GM13977 (cell line): ENCODE measurements around the gene CNN1.

ENCODE experiments used
- DNase-seq: peaks from one replicate; pipeline ENCODE4 v3.0.0; 2012; ENCODE audit warnings: low spot score
- CTCF ChIP-seq: IDR thresholded peaks from 2 replicates; pipeline ENCODE4 v1.5.1; 2012; ENCODE audit warnings: mild to moderate bottlenecking, control low read depth; ENCODE audit not compliant: insufficient read depth; ENCODE audit errors: extremely low read depth, missing control alignments
- in situ Hi-C: fragments of 300-500 bp; cut with MboI; formaldehyde crosslinking; loops from one replicate; pipeline ENCODE4 v1.12.0; 2022; ENCODE audit warnings: low sequenced_read_pairs, low pct_unique_long_range_greater_than_20kb, mixed read lengths, inconsistent platforms; ENCODE audit not compliant: unreplicated experiment

The CNN1 gene

GRCh38 chr19:11499220-11499726 is 39.4 kb upstream of the CNN1 start:
- TF ChIP-seq CTCF: no peak
- DNase-seq: no peak
- in situ Hi-C loops: loop anchor here (10.0 kb wide), 1 partner anchor 96 kb away; the partner anchor contains the start of gene ZNF627

DNA sequence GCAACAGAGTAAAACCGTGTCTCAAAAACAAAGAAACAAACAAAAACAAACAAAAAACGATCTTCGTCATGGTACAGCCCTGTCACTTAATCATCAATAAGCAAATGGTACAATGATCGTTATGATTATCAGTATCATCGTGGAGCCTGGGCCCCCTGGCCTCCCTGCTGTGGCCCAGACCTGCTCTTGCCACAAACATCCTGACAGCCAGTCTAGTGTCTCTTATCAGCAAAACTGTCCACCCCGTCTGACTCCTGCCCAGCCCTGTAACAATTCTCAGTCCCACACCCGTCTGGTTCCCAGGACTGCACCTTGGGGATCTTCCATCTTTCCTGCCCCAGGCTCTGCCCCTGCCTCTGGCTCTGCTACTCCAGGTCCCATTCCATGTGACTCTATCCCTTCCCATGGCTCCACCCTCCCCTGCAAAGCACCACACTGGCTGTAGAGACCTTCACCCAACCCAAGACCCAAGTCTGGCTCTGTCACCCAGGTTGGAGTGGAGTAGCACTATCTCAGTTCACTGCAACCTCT is 38.7 kb upstream of the CNN1 start:
- no peak for TF ChIP-seq CTCF
- DNase-seq: no peak
- in situ Hi-C loops: loop anchor here (10.0 kb wide), 1 partner anchor 95 kb away; the partner anchor contains the start of gene ZNF627

DNA sequence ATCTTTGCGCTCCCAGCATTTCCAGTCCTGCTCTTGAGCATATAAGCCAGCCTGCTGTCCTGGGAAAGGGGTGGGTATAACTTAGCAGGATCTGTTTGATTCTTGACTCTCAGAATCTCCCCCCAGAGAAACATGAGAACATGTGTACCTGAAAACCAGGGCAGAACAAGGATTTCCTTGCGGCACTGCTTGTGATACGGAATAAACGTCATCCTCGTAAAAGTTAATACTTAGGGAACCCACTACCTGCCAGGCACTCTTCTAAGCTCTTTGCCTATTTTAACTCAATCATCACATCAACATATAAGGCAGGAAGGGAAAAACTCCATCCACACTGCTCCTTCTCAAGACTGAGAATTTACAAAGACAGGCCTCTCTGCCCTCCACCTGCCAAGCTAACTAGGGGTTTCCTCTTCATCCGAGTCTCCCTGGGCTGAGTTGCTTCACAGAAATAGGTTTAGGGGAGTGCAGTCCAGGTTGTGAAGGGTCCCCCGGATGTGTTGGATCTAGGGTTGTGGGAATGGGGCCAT is 34.1 kb upstream of the CNN1 start:
- DNase-seq: no peak
- no peak for TF ChIP-seq CTCF
- in situ Hi-C loops: no loop called here

DNA sequence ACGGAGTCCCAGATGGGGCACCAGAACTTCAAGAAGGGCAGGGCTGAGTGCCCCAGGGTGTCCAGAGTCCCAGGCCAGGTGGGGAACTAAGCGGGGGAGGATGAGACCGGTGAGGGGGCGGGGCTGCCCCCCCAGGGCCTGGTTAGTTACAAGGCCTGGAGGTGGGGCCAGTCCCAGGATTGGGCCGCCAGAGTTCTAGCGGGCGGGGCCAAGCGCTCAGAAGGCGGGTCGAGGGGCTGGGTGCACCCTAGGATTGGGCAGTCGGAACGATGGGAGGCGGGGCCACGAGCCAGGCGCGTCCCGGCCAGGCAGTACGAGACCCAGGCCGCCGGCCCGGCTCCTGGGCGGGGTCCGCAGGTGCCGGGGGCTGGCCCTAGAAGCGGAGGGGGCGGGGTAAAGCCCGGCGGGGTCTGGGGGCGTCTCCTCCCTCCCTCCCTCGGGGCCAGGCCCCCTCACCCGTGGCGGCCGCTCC is 33.6 kb upstream of the CNN1 start:
- no peak for TF ChIP-seq CTCF
- in situ Hi-C loops: no loop called here
- peak; percentile 99 for DNase-seq

GRCh38 chr19:11505504-11506100 is 33.0 kb upstream of the CNN1 start, which contains the start of gene ZNF653:
Gene ZNF653, minus strand, starts transcription at chr19:11505839. Its CDS starts 53 bp downstream, at chr19:11505786.
- DNase-seq: peak; percentile 99
- in situ Hi-C loops: no loop called here
- TF ChIP-seq CTCF: no peak

- in situ Hi-C loops: no loop called here
- DNase-seq: no peak
Measured at GRCh38 chr19:11506101-11506555, 32.5 kb upstream of the CNN1 start.

More at GRCh38 chr19:11506101-11506555, 32.5 kb upstream of the CNN1 start:
- TF ChIP-seq CTCF: no peak
